Measurements from ENCODE around the gene PRDM15.

- TF ChIP-seq CTCF (IDR thresholded peaks at IDR 0.05) (no peak), POLR2A (IDR thresholded peaks at IDR 0.05) (no peak)
Measured at GRCh38 chr21:41843584-41843983, 35.6 kb downstream of the PRDM15 start.

Data from tibial nerve (tissue), 3 donors.